HG02885 (cell line): ENCODE data around the gene RIMBP3B.
"Not testable (repeated sequence)": the region's sequence is repeated elsewhere in the genome, so short reads cannot be mapped to it uniquely, and the experiment has no call there.

Source experiments
- ATAC-seq: cut with Tn5 transposase; IDR thresholded peaks from one replicate; pipeline ENCODE4 v1.9.1; 2021; ENCODE audit warnings: mild to moderate bottlenecking; ENCODE audit not compliant: unreplicated experiment, poor library complexity

RIMBP3B gene, protein sequence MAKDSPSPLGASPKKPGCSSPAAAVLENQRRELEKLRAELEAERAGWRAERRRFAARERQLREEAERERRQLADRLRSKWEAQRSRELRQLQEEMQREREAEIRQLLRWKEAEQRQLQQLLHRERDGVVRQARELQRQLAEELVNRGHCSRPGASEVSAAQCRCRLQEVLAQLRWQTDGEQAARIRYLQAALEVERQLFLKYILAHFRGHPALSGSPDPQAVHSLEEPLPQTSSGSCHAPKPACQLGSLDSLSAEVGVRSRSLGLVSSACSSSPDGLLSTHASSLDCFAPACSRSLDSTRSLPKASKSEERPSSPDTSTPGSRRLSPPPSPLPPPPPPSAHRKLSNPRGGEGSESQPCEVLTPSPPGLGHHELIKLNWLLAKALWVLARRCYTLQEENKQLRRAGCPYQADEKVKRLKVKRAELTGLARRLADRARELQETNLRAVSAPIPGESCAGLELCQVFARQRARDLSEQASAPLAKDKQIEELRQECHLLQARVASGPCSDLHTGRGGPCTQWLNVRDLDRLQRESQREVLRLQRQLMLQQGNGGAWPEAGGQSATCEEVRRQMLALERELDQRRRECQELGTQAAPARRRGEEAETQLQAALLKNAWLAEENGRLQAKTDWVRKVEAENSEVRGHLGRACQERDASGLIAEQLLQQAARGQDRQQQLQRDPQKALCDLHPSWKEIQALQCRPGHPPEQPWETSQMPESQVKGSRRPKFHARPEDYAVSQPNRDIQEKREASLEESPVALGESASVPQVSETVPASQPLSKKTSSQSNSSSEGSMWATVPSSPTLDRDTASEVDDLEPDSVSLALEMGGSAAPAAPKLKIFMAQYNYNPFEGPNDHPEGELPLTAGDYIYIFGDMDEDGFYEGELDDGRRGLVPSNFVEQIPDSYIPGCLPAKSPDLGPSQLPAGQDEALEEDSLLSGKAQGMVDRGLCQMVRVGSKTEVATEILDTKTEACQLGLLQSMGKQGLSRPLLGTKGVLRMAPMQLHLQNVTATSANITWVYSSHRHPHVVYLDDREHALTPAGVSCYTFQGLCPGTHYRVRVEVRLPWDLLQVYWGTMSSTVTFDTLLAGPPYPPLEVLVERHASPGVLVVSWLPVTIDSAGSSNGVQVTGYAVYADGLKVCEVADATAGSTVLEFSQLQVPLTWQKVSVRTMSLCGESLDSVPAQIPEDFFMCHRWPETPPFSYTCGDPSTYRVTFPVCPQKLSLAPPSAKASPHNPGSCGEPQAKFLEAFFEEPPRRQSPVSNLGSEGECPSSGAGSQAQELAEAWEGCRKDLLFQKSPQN (N-terminal part only)

DNA sequence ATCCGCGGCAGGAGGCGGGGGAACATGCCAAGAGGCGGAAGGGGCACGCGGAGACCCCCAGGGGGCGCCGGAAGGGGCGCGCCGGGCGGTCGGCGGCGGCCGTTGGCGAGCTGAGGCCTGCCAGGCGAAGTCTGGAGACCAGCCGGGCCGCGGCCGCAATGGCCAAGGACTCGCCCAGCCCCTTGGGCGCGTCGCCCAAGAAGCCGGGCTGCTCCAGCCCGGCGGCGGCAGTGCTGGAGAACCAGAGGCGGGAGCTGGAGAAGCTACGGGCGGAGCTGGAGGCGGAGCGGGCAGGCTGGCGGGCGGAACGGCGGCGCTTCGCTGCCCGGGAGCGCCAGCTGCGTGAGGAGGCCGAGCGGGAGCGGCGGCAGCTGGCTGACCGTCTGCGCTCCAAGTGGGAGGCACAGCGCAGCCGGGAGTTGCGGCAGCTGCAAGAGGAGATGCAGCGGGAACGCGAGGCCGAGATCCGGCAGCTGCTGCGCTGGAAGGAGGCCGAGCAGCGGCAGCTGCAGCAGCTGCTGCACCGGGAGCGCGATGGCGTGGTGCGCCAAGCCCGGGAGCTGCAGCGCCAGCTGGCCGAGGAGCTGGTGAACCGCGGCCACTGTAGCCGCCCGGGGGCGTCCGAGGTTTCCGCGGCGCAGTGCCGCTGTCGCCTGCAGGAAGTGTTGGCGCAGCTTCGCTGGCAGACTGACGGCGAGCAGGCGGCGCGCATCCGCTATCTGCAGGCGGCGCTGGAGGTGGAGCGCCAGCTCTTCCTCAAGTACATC, at the start of gene RIMBP3B:
RIMBP3B (plus strand) TSS at position 51 of the 767 bp plus-strand sequence; CDS start at position 159, 108 bp downstream.
- peak; percentile 64 for ATAC-seq

- not testable (repeated sequence) for ATAC-seq
Measured at GRCh38 chr22:21357527-21357926, 26.0 kb upstream of the RIMBP3B start.

GRCh38 chr22:21360525-21360924, 23.0 kb upstream of the RIMBP3B start:
- not testable (repeated sequence) for ATAC-seq

DNA sequence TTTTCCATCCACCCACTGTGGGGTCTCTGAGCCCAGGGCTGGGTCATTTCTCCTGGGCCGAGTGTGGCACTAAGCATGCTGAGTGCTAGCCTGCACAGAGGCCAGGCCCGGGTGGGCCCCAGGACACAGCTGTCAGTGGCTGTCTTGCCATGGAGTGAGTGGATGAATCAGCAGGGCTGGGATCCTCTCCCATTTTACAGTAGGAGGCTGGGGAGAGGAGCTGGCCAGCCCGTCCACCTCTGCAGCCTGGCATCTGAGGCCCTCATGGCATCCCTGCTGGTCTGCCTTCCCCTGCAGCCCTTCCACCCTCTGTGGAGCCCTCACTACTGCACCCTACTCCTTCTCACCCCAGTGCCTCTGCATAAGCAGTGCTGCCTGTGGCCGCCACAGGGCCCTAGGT, 21.1 kb upstream of the RIMBP3B start:
- not testable (repeated sequence) for ATAC-seq

- not testable (repeated sequence) for ATAC-seq
Measured at GRCh38 chr22:21363061-21363460, 20.5 kb upstream of the RIMBP3B start.

- ATAC-seq: not testable (repeated sequence)
Measured at GRCh38 chr22:21363803-21364202, 19.7 kb upstream of the RIMBP3B start.

DNA sequence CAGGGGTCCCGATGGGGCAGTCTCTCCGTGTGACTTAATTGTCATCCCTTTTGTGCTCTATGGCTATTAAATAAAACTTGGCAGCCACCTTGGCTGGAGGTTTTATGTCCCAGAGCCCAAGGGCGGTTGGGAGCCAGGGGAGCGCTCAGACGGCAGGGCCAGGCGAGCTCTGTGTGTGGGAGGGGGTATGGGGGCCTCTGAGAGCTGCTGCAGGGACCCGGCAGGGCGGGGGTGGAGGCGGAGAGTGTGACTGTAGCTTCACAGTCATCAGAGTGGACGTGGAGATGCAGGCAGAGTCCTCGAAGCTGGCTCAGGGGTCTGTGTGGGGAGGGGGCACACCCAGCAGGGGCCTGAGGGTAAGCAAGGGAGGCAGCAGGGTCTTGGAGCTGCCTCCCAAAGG, 19.2 kb upstream of the RIMBP3B start:
- ATAC-seq: not testable (repeated sequence)

GRCh38 chr22:21365337-21365736, 18.2 kb upstream of the RIMBP3B start:
- not testable (repeated sequence) for ATAC-seq

GRCh38 chr22:21368603-21369310, 14.8 kb upstream of the RIMBP3B start:
- not testable (repeated sequence) for ATAC-seq

DNA sequence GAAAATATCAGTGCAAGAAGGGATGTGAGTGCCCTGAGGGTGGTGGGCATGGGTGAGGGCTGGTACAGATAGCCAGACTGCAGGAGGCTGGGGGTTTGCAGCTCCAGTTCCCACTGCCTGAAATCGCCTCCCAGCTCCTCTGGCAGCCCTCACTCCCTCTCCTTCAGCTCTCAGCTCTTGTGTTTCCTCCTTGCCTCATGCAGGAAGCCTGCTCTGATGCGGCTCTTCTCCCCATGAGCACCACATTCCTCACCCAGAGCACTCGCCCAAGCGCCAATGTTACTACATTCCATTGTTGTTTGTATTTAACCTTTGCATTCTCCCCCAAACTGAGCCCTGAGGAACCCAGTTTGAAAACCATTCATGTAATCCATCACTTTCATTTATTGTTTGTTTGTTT, 7.7 kb upstream of the RIMBP3B start:
- ATAC-seq: not testable (repeated sequence)

GRCh38 chr22:21384468-21385357, 1.2 kb downstream of the RIMBP3B start:
- ATAC-seq: peak; percentile 16

DNA sequence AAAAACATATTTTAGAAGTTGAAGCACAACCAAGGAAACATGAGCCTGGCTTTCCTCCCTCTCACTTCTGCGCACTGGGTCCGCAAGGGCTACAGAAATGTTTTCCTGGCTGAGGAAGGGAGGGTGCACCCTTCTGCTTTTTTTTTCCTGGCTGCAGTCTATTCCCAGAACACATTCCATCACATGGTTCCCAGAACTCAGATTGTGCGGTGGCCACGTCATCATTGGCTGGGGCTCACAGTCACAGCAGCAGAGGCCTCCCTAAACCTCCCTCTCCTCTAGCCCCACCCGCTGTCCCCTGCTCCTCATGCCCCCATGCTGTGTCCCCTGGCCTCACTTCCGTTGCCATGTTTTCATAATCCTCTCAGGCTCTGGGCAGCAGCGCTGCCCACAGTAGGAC, 5.9 kb downstream of the RIMBP3B start:
- ATAC-seq: not testable (repeated sequence)

GRCh38 chr22:21390013-21390412, 6.5 kb downstream of the RIMBP3B start:
- not testable (repeated sequence) for ATAC-seq

- not testable (repeated sequence) for ATAC-seq
Measured at GRCh38 chr22:21394613-21395012, 11.1 kb downstream of the RIMBP3B start.

GRCh38 chr22:21401197-21401969, 17.8 kb downstream of the RIMBP3B start:
- ATAC-seq: not testable (repeated sequence)

- ATAC-seq: not testable (repeated sequence)
Measured at GRCh38 chr22:21402763-21403314, 19.3 kb downstream of the RIMBP3B start.

GRCh38 chr22:21407139-21407538, 23.6 kb downstream of the RIMBP3B start:
- not testable (repeated sequence) for ATAC-seq
